ENCODE measurements around the gene DNAH17. TPM values are rescaled to one million over a fixed set of nuclear protein-coding genes. Genes with fewer than 3 reads are reported as not detected.

DNAH17 gene
- polyA plus RNA-seq, 1 experiment, result not detected

DNA sequence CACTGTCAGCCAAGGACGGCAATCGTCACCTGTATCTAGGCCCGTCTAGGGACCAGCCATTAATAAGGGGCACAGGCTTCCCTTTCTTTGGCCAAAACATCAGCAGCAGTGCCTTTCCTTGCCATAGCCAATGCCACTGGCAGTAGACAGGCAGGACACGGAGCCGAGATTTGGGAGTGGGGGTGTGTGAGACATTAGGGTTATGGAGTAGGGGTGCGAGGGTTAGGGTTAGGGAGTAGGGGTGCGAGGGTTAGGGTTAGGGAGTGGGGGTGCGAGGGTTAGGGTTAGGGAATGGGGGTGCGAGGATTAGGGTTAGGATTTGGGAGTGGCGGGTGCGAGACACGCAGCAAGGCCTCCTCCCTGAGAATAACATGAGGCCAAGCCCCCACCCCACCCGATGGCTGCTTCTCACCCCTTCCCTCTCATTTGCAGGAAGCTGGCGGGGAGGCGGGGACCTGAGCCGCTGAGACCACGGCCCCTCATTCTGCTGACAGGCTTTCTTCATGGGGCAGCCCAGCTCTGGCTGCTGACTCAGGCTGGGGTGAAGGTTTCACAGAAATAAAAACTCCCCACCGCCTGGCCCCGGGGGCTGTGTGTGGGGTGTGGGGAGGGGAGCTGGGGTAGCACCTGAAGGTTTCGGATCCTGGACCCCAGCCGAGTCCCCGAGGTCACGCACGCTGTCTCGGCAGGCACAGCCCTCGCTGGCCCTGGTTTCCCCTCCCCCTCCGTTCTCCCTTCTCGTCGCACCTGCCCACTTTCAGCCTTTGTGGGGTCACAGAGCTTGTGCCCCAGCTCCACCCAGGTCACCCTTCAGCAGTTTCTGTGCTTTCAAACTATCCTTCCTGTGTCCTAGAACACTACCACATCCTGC lies 104.9 kb downstream of the DNAH17 start:
- DNase-seq (ENCODE audit: low read depth, low spot score), result no peak
- TF ChIP-seq, protein P1, sequence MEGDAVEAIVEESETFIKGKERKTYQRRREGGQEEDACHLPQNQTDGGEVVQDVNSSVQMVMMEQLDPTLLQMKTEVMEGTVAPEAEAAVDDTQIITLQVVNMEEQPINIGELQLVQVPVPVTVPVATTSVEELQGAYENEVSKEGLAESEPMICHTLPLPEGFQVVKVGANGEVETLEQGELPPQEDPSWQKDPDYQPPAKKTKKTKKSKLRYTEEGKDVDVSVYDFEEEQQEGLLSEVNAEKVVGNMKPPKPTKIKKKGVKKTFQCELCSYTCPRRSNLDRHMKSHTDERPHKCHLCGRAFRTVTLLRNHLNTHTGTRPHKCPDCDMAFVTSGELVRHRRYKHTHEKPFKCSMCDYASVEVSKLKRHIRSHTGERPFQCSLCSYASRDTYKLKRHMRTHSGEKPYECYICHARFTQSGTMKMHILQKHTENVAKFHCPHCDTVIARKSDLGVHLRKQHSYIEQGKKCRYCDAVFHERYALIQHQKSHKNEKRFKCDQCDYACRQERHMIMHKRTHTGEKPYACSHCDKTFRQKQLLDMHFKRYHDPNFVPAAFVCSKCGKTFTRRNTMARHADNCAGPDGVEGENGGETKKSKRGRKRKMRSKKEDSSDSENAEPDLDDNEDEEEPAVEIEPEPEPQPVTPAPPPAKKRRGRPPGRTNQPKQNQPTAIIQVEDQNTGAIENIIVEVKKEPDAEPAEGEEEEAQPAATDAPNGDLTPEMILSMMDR (IDR thresholded peaks at IDR 0.05; ENCODE audit: low read depth, low read length), result no peak
- no peak overlapping the region for H3K27ac ChIP-seq (ENCODE audit: low read depth, low read length)
- H3K4me3 ChIP-seq (ENCODE audit: low read depth, low read length), result no peak overlapping the region
- POLR2A ChIA-PET, result no interaction called here
- CTCF ChIA-PET, result no interaction called here
- H3K27me3 ChIP-seq (ENCODE audit: control insufficient read depth, insufficient read depth, low read length), result peaks cover 15% of the 10 kb centered on the region
- H3K9me3 ChIP-seq (ENCODE audit: control insufficient read depth, insufficient read depth, low read length), result peaks cover 3% of the 10 kb centered on the region

DNA sequence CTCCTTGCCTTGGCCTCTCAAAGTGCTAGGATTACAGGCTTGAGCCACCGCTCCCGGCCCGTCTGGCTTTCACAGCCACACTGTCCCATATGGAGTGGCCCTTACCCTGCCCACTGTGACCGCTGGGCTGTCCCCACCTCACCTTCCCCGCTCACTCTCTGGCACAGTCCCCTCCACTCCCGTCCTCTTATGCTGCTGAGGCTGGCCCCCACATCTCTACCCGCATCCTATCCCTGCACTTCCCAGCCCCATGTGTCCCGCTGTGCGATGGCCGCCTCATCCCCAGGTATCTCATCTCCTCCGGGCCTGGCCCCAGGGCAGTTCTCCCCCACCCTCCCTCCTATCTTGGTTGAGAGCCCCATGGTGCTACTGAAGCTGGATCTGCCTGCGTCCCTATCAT lies 105.6 kb downstream of the DNAH17 start:
- Histone ChIP-seq H3K27me3 (ENCODE audit: control insufficient read depth, insufficient read depth, low read length) (peaks cover 15% of the 10 kb centered on the region), H3K9me3 (ENCODE audit: control insufficient read depth, insufficient read depth, low read length) (peaks cover 3% of the 10 kb centered on the region), H3K4me3 (ENCODE audit: low read depth, low read length) (no peak overlapping the region), H3K27ac (ENCODE audit: low read depth, low read length) (no peak overlapping the region)
- DNase-seq (ENCODE audit: low read depth, low spot score), result no peak
- TF ChIP-seq, protein P1 (IDR thresholded peaks at IDR 0.05; ENCODE audit: low read depth, low read length), result no peak
- ChIA-PET CTCF (no interaction called here), POLR2A (no interaction called here)

DNA sequence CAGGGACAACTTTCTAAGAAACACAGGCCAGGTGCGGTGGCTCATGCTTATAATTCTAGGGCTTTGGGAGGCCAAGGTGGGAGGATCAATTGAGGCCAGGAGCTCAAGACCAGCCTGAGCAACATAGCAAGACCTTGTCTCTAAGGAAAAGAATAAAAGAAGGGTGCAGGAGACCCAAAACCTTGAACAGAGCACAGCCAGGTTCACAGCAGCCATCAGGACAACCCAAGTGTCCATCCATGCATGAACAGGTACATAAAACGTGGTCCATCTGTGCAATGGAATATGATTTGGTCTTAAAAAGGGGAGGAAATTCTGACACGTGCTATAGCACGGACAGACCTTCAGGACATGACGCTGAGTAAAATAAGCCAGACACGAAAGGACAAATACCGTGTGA lies 107.8 kb downstream of the DNAH17 start:
- TF ChIP-seq, protein P1 (IDR thresholded peaks at IDR 0.05; ENCODE audit: low read depth, low read length), result no peak
- CTCF ChIA-PET, result no interaction called here
- POLR2A ChIA-PET, result interaction anchor here (0.7 kb wide), 1 partner anchor 200 kb away, joined by 8 read pairs; no protein-coding TSS in a partner anchor
- Histone ChIP-seq H3K27me3 (ENCODE audit: control insufficient read depth, insufficient read depth, low read length) (peaks cover 7% of the 10 kb centered on the region), H3K4me3 (ENCODE audit: low read depth, low read length) (no peak overlapping the region), H3K9me3 (ENCODE audit: control insufficient read depth, insufficient read depth, low read length) (no peaks in the 10 kb centered on the region; the same call in none of the 2 replicates), H3K27ac (ENCODE audit: low read depth, low read length) (no peak overlapping the region)
- no peak for DNase-seq (ENCODE audit: low read depth, low spot score)

DNA sequence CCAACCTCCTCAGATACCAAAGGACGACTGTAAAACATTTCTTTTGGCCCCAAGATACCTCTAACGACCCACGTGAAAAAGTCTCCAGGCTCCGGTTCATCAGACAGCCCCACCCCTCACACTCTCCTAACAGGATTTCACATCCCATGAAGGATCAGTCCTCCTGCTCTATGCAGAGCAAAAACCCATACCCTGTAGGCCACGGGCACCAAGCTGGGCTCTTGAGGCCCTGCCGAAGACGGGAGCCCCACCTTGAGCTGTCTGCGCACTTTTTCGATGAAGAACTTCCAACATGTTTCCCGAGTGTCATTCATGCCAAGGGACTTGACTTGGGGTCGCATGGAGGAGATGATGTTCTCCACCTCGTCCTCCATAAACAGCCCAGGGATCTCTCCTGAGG lies 108.8 kb downstream of the DNAH17 start:
- peaks cover 7% of the 10 kb centered on the region for H3K27me3 ChIP-seq (ENCODE audit: control insufficient read depth, insufficient read depth, low read length)
- CTCF ChIA-PET, result no interaction called here
- no peak overlapping the region for H3K4me3 ChIP-seq (ENCODE audit: low read depth, low read length)
- DNase-seq (ENCODE audit: low read depth, low spot score), result no peak
- TF ChIP-seq, protein P1 (IDR thresholded peaks at IDR 0.05; ENCODE audit: low read depth, low read length), result no peak
- POLR2A ChIA-PET, result no interaction called here
- H3K27ac ChIP-seq (ENCODE audit: low read depth, low read length), result no peak overlapping the region
- no peaks in the 10 kb centered on the region; the same call in none of the 2 replicates for H3K9me3 ChIP-seq (ENCODE audit: control insufficient read depth, insufficient read depth, low read length)
